ENCODE measurements around the gene DBT.

- no peak for TF ChIP-seq SRF (IDR thresholded peaks at IDR 0.05; ENCODE audit: low read depth, low read length)
- no peak for TF ChIP-seq ZNF232 (CRISPR knock-in tag; IDR thresholded peaks at IDR 0.05; ENCODE audit: borderline replicate concordance)
- no peak for TF ChIP-seq ZNF737 (CRISPR knock-in tag; IDR thresholded peaks at IDR 0.05; ENCODE audit: borderline replicate concordance)
- no peak for TF ChIP-seq NFE2L2 (IDR thresholded peaks at IDR 0.05; ENCODE audit: low read length)
- no peak for TF ChIP-seq ZNF224 (CRISPR knock-in tag; IDR thresholded peaks at IDR 0.05)
- TF ChIP-seq ATF1 (CRISPR knock-in tag; IDR thresholded peaks at IDR 0.05), result no peak
- TF ChIP-seq ZFX (CRISPR knock-in tag; IDR thresholded peaks at IDR 0.05; ENCODE audit: low read depth), result no peak
- TF ChIP-seq CREB1 (IDR thresholded peaks at IDR 0.05), result no peak
- TF ChIP-seq CREB1 (CRISPR knock-in tag; IDR thresholded peaks at IDR 0.05), result no peak
- no peak for TF ChIP-seq PHF8 (CRISPR knock-in tag; IDR thresholded peaks at IDR 0.05)
- no peak for TF ChIP-seq ESRRA (CRISPR knock-in tag; IDR thresholded peaks at IDR 0.05; ENCODE audit: low read depth)
Observed at GRCh38 chr1:100188617-100189016, 61.0 kb downstream of the DBT start.
